GM12878 (cell line): ENCODE data around the gene PAPSS2. TPM values are rescaled to one million over a fixed set of nuclear protein-coding genes. Genes with fewer than 3 reads are reported as not detected.
A peak's percentile ranks its signal among the peaks of the same experiment; 100 is the strongest.

Experiments used
- BACH1 ChIP-seq: fragments of 450-650 bp; IDR thresholded peaks from 2 replicates; pipeline ENCODE4 v1.6.1; 2017; ENCODE audit warnings: mild to moderate bottlenecking, borderline replicate concordance
- CBX5 ChIP-seq: sonication (generic); IDR thresholded peaks from 2 replicates; pipeline ENCODE4 v1.6.1; 2016; ENCODE audit warnings: low read depth, moderate library complexity, mild to moderate bottlenecking, inconsistent platforms
- CREB1 ChIP-seq: IDR thresholded peaks from 2 replicates; pipeline ENCODE4 v1.6.1; 2012; ENCODE audit warnings: low read depth, mild to moderate bottlenecking, inconsistent platforms
- MTA2 ChIP-seq: fragments of 450-650 bp; IDR thresholded peaks from 2 replicates; pipeline ENCODE4 v1.6.1; 2016; ENCODE audit warnings: low read depth, mild to moderate bottlenecking, moderate library complexity
- NR2C2 ChIP-seq: IDR thresholded peaks from 2 replicates; pipeline ENCODE4 v1.6.1; 2011; ENCODE audit warnings: borderline replicate concordance, low read depth; ENCODE audit not compliant: control insufficient read depth, insufficient read length
- POLR2AphosphoS2 ChIP-seq: IDR thresholded peaks from 2 replicates; pipeline ENCODE4 v1.6.1; 2011; ENCODE audit warnings: low read depth, mild to moderate bottlenecking, low read length, improper control_type of control experiment, moderate library complexity
- RB1 ChIP-seq: fragments of 450-650 bp; formaldehyde crosslinking; IDR thresholded peaks from 2 replicates; pipeline ENCODE4 v1.6.1; 2017; ENCODE audit warnings: mild to moderate bottlenecking, borderline replicate concordance
- RBBP5 ChIP-seq: fragments of 200-600 bp; sonication (generic); conservative IDR thresholded peaks from 2 replicates; pipeline ENCODE4 v1.6.1; 2016
- TARDBP ChIP-seq: IDR thresholded peaks from 2 replicates; pipeline ENCODE4 v1.6.1; 2016; ENCODE audit warnings: borderline replicate concordance
- TCF12 ChIP-seq: IDR thresholded peaks from 2 replicates; pipeline ENCODE4 v1.6.1; 2011; ENCODE audit warnings: low read depth, mild to moderate bottlenecking, low read length
- polyA plus RNA-seq, 11 experiments: library from polyadenylated mRNA; depleted of rRNA in 4 of 11; unstranded in 6 of 11; stranded (reverse) in 5 of 11; fragments of >200 nt; fragmentation: Nextera tagmentation in 4 of 11; fragmentation: Illumina TruSeq in 1 of 11; extraction: Ambion mirVana in 4 of 11; extraction: Trizol in 1 of 11; gene quantifications; 1 replicate in 1 of 11; 2 replicates in 10 of 11; pipeline versions ENCODE4 v1.2.1 to v1.2.3, GENCODE V29; 2011 to 2016; ENCODE audit warnings: inconsistent platforms in 2 of 11, missing spikeins in 2 of 11, low read depth in 1 of 11
- total RNA-seq, 4 experiments: library from RNA; depleted of rRNA in 3 of 4; stranded (reverse); fragments of >200 nt in 3 of 4; fragmentation: Illumina TruSeq in 1 of 4; extraction: Trizol in 1 of 4; gene quantifications; 2 replicates each; pipeline versions ENCODE4 v1.2.1 to v1.2.3, GENCODE V29; 2013 to 2021
- TF ChIP-seq, protein P1 (sequence below): fragments of 450-650 bp; IDR thresholded peaks from 2 replicates; pipeline ENCODE4 v1.6.1; 2017; ENCODE audit warnings: low read depth, mild to moderate bottlenecking, moderate library complexity
- TF ChIP-seq, protein P2 (sequence below), 3 experiments: IDR thresholded peaks in 2 of 3; conservative IDR thresholded peaks in 1 of 3; 2 replicates each; pipeline ENCODE4 v1.5.1; 2011; ENCODE audit warnings: low read depth in 3 of 3, low read length in 3 of 3, mild to moderate bottlenecking in 3 of 3, control low read depth in 2 of 3, moderate library complexity in 2 of 3, inconsistent platforms in 1 of 3, mixed read lengths in 1 of 3; ENCODE audit not compliant: control insufficient read depth in 2 of 3, insufficient read depth in 1 of 3; ENCODE audit errors: extremely low read depth in 1 of 3

Gene PAPSS2
- total and polyA plus RNA-seq, 10 of the 15 experiments (the other 5 are each of a cell fraction or from before 2014, with no cell fraction given) = 0.15 to 2.1 (median 0.37) TPM

DNA sequence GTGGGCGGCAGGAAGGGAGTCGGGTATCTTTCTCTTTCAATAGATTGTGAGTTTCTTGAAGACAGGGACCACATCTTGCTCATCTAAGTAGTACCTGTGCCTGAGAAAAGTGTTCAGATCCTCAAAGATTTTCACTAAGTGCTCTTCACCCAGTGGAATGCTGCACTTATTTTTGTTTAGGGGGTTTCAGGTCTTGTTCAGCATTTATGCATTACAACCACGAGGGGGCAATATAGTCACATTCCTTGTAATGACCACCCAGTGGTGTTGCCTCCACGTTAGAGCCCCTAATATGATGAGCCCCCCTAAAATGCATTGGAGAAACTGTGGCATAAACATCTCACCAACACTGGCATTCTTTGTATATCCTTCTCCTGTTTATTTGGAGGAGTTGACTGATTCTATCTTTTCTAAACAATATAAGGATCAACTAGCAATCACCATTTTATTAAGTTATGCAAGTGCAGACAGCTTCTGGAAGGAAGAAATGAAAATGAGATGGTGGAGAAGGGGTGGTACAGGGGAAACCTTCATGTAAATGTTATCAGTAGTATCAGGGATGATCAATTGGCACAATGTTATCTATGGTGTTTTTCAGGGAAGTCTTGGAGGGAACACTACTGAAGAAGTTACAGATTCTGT lies 3.1 kb upstream of the PAPSS2 start (continued):
- TF ChIP-seq, protein P1, sequence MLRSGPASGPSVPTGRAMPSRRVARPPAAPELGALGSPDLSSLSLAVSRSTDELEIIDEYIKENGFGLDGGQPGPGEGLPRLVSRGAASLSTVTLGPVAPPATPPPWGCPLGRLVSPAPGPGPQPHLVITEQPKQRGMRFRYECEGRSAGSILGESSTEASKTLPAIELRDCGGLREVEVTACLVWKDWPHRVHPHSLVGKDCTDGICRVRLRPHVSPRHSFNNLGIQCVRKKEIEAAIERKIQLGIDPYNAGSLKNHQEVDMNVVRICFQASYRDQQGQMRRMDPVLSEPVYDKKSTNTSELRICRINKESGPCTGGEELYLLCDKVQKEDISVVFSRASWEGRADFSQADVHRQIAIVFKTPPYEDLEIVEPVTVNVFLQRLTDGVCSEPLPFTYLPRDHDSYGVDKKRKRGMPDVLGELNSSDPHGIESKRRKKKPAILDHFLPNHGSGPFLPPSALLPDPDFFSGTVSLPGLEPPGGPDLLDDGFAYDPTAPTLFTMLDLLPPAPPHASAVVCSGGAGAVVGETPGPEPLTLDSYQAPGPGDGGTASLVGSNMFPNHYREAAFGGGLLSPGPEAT = no peak
- TF ChIP-seq BACH1 = no peak
- TF ChIP-seq RBBP5 = no peak
- TF ChIP-seq TCF12 = no peak
- TF ChIP-seq NR2C2 = no peak
- TF ChIP-seq CBX5 = no peak
- TF ChIP-seq, protein P2, sequence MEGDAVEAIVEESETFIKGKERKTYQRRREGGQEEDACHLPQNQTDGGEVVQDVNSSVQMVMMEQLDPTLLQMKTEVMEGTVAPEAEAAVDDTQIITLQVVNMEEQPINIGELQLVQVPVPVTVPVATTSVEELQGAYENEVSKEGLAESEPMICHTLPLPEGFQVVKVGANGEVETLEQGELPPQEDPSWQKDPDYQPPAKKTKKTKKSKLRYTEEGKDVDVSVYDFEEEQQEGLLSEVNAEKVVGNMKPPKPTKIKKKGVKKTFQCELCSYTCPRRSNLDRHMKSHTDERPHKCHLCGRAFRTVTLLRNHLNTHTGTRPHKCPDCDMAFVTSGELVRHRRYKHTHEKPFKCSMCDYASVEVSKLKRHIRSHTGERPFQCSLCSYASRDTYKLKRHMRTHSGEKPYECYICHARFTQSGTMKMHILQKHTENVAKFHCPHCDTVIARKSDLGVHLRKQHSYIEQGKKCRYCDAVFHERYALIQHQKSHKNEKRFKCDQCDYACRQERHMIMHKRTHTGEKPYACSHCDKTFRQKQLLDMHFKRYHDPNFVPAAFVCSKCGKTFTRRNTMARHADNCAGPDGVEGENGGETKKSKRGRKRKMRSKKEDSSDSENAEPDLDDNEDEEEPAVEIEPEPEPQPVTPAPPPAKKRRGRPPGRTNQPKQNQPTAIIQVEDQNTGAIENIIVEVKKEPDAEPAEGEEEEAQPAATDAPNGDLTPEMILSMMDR (IDR thresholded peaks at IDR 0.05 in 2 of 3, conservative IDR thresholded peaks at IDR 0.05 in 1 of 3; ENCODE audit: control insufficient read depth in 2 of 3, extremely low read depth in 1 of 3, insufficient read depth in 1 of 3, low read depth in 3 of 3, low read length in 3 of 3) = peak; percentile 63 to 76 (median 70)
- TF ChIP-seq CREB1 = no peak
- 0 out of 2 replicates have a peak, but pooled peaks have one; percentile 50 for TF ChIP-seq RB1
- TF ChIP-seq POLR2AphosphoS2 = no peak
- no peak for TF ChIP-seq TARDBP
- no peak for TF ChIP-seq MTA2
